Endothelial cell of umbilical vein (primary cell): Measurements from ENCODE around the gene DRC7. TPM values are rescaled to one million over a fixed set of nuclear protein-coding genes. Genes with fewer than 3 reads are reported as not detected.

Source experiments
- BruUV-seq: library from RNA; stranded (reverse); fragments of 400-500 nt; replicated peaks from 2 replicates; lab custom pipeline; 2021; lab: Mats Ljungman, UMichigan
- CTCF ChIA-PET: fragments of 300-600, 350-600 bp; sonication (Branson Sonifier 250); formaldehyde crosslinking; loops from one replicate; lab custom pipeline; 2021; ENCODE audit warnings: antibody characterized with exemption, inconsistent platforms; lab: Charles Lee
- POLR2A ChIA-PET: fragments of 300-600, 350-600 bp; sonication (Branson Sonifier 250); formaldehyde crosslinking; loops from one replicate; lab custom pipeline; 2021; ENCODE audit warnings: antibody characterized with exemption, inconsistent platforms; lab: Charles Lee
- DNase-seq: peaks from one replicate; pipeline ENCODE4 v3.0.0-alpha.2; 2011; ENCODE audit warnings: low read depth, low spot score
- FAIRE-seq: peaks from 2 replicates; lab custom pipeline; 2011; peaks lifted over from hg19 to GRCh38; lab: Jason Lieb, UNC
- H2AFZ ChIP-seq: 2 replicates; pipeline ENCODE4 v1.6.0; 2012; ENCODE audit warnings: low read depth, low read length, control low read depth, inconsistent platforms
- H3K27ac ChIP-seq: 2 replicates; pipeline ENCODE4 v1.5.1; 2011; ENCODE audit warnings: low read depth, mild to moderate bottlenecking, control low read depth, low read length, moderate library complexity; ENCODE audit not compliant: insufficient read depth
- H3K27me3 ChIP-seq, 2 experiments: 2 replicates each; pipeline versions ENCODE4 v1.6.0 to v1.6.1; 2011; ENCODE audit warnings: low read length in 2 of 2, mixed read lengths in 1 of 2; ENCODE audit not compliant: control insufficient read depth in 2 of 2, insufficient read depth in 2 of 2
- H3K36me3 ChIP-seq, 2 experiments: 2 replicates in 1 of 2; 3 replicates in 1 of 2; pipeline ENCODE4 v1.5.1; 2011; ENCODE audit warnings: low read length in 2 of 2, mild to moderate bottlenecking in 1 of 2, moderate library complexity in 1 of 2; ENCODE audit not compliant: control insufficient read depth in 2 of 2, insufficient read depth in 2 of 2; ENCODE audit errors: extremely low read depth in 1 of 2
- H3K4me1 ChIP-seq: 3 replicates; pipeline ENCODE4 v1.5.1; 2011; ENCODE audit warnings: mild to moderate bottlenecking, low read length; ENCODE audit not compliant: control insufficient read depth, insufficient read depth; ENCODE audit errors: extremely low read depth
- H3K4me2 ChIP-seq: 2 replicates; pipeline ENCODE4 v1.6.1; 2011; ENCODE audit warnings: low read length, control low read depth, mixed read lengths; ENCODE audit not compliant: insufficient read depth
- H3K4me3 ChIP-seq, 3 experiments: fragments of 200-600 bp in 1 of 3; sonication (generic), shearing (Covaris generic) in 1 of 3; replicated peaks in 1 of 3; 2 replicates each; pipeline ENCODE4 v1.5.1; 2011 to 2016; ENCODE audit warnings: control low read depth in 3 of 3, low read length in 3 of 3, mild to moderate bottlenecking in 2 of 3, inconsistent platforms in 1 of 3, low read depth in 1 of 3, moderate library complexity in 1 of 3; ENCODE audit not compliant: insufficient read depth in 1 of 3
- H3K79me2 ChIP-seq: 2 replicates; pipeline ENCODE4 v1.6.0; 2012; ENCODE audit warnings: low read length, inconsistent platforms; ENCODE audit not compliant: control insufficient read depth, insufficient read depth
- H3K9ac ChIP-seq: replicated peaks from 2 replicates; pipeline ENCODE3; 2011; ENCODE audit warnings: low read length, control low read depth; ENCODE audit not compliant: insufficient read depth; ENCODE audit errors: extremely low read depth
- H3K9me1 ChIP-seq: replicated peaks from 3 replicates; pipeline ENCODE4 v1.6.0; 2011; ENCODE audit warnings: mild to moderate bottlenecking, low read length; ENCODE audit not compliant: control insufficient read depth, insufficient read depth; ENCODE audit errors: extremely low read depth
- H3K9me3 ChIP-seq: replicated peaks from 2 replicates; pipeline ENCODE4 v1.5.1; 2012; ENCODE audit warnings: low read length, inconsistent platforms; ENCODE audit not compliant: control insufficient read depth, insufficient read depth
- H4K20me1 ChIP-seq: replicated peaks from 2 replicates; pipeline ENCODE3; 2011; ENCODE audit warnings: mild to moderate bottlenecking, low read length; ENCODE audit not compliant: control insufficient read depth, insufficient read depth; ENCODE audit errors: extremely low read depth
- CTCF ChIP-seq, 2 donors: IDR thresholded peaks; 1 replicate in 1 of 2; 2 replicates in 1 of 2; pipeline ENCODE4 v1.5.1; 2011; ENCODE audit warnings: low read length in 2 of 2, mild to moderate bottlenecking in 2 of 2, moderate library complexity in 2 of 2, control low read depth in 1 of 2, inconsistent platforms in 1 of 2, low read depth in 1 of 2; ENCODE audit not compliant: insufficient read depth in 1 of 2; ENCODE audit errors: extremely low read depth in 1 of 2
- EZH2 ChIP-seq: IDR thresholded peaks from 2 replicates; pipeline ENCODE4 v1.6.1; 2012; ENCODE audit warnings: borderline replicate concordance, low read depth, mild to moderate bottlenecking, moderate library complexity, low read length, inconsistent platforms; ENCODE audit not compliant: severe bottlenecking
- FOS ChIP-seq: IDR thresholded peaks from 2 replicates; pipeline ENCODE4 v1.6.1; 2011; ENCODE audit warnings: mild to moderate bottlenecking, low read length, moderate library complexity, borderline replicate concordance; ENCODE audit not compliant: insufficient read depth
- GATA2 ChIP-seq: IDR thresholded peaks from 2 replicates; pipeline ENCODE4 v1.7.0; 2011; ENCODE audit warnings: low read depth, mild to moderate bottlenecking, moderate library complexity, mixed read lengths, low read length; ENCODE audit not compliant: insufficient read length, insufficient read depth
- JUN ChIP-seq: IDR thresholded peaks from 2 replicates; pipeline ENCODE4 v1.6.1; 2011; ENCODE audit warnings: borderline replicate concordance, low read depth; ENCODE audit not compliant: insufficient read length, insufficient read depth
- MAX ChIP-seq: IDR thresholded peaks from 2 replicates; pipeline ENCODE4 v1.6.1; 2011; ENCODE audit not compliant: insufficient read depth, insufficient read length
- MYC ChIP-seq: IDR thresholded peaks from one replicate; pipeline ENCODE4 v1.6.1; 2011; ENCODE audit warnings: mild to moderate bottlenecking, low read depth, low read length
- POLR2AphosphoS5 ChIP-seq: IDR thresholded peaks from 2 replicates; pipeline ENCODE4 v1.6.1; 2012; ENCODE audit warnings: low read depth, mild to moderate bottlenecking, control low read depth, low read length, moderate library complexity; ENCODE audit not compliant: insufficient read depth
- dilution Hi-C: fragments of 300-500 bp; cut with MboI; formaldehyde crosslinking; loops from one replicate; pipeline ENCODE4 v1.15.0; 2019; ENCODE audit warnings: low sequenced_read_pairs; ENCODE audit not compliant: extremely low pct_ligation_motif_present
- intact Hi-C: fragments of 100-400 bp; cut with micrococcal nuclease; formaldehyde crosslinking; loops from one replicate; pipeline ENCODE4 v1.10.0; 2022
- polyA plus RNA-seq, 4 experiments: library from polyadenylated mRNA; depleted of rRNA in 3 of 4; stranded (reverse) in 3 of 4; unstranded in 1 of 4; fragments of >200 nt; gene quantifications; 2 replicates each; pipeline versions ENCODE4 v1.2.1 to v1.2.3, GENCODE V29; 2011 to 2012; ENCODE audit warnings: missing spikeins in 1 of 4
- total RNA-seq: library from RNA; stranded (reverse); gene quantifications from 2 replicates; pipeline ENCODE4 v1.2.3, GENCODE V29; 2021

DRC7 gene
- total and polyA plus RNA-seq, 2 donors (not counting 3 experiments of a cell fraction or from before 2014, with no cell fraction given): 0.13 to 0.77 TPM

- no TSS peak for BruUV-seq
- Histone ChIP-seq H3K9ac (no peak overlapping the region), H3K27me3 (peaks cover 2% of the 10 kb centered on the region in 2 experiments), H4K20me1 (no peaks in the 10 kb centered on the region), H3K9me3 (no peaks in the 10 kb centered on the region), H3K4me2 (no peak overlapping the region), H3K4me3 (no peak overlapping the region), H2AFZ (no peak overlapping the region), H3K4me1 (no peaks in the 10 kb centered on the region), H3K36me3 (no peaks in the 10 kb centered on the region), H3K9me1 (no peaks in the 10 kb centered on the region), H3K27ac (no peak overlapping the region), H3K79me2 (no peaks in the 10 kb centered on the region)
- dilution Hi-C loops: no loop called here
- CTCF ChIA-PET: interaction anchor here (1.1 to 3.4 kb wide), 2 partner anchors 95 to 110 kb away, joined by 3 to 15 read pairs; no protein-coding TSS in a partner anchor
- POLR2A ChIA-PET: no interaction called here
- DNase-seq (no peak), FAIRE-seq (no peak)
- intact Hi-C loops: no loop called here
- TF ChIP-seq JUN (no peak), MYC (no peak), FOS (no peak), POLR2AphosphoS5 (no peak), EZH2 (no peak), GATA2 (no peak), MAX (no peak), CTCF (IDR thresholded peaks at IDR 0.05; ENCODE audit: extremely low read depth in 1 of 2, insufficient read depth in 1 of 2, low read depth in 1 of 2, low read length in 2 of 2) (no peak)
These were observed 9.0 kb upstream of the DRC7 start for GRCh38 chr16:57685633-57686032.
